NB4 (cell line): Measurements from ENCODE around the gene PNPLA2.

Experiments used
- MAX ChIP-seq: IDR thresholded peaks from 2 replicates; pipeline ENCODE4 v1.6.1; 2011; ENCODE audit warnings: low read depth, low read length
- MYC ChIP-seq: IDR thresholded peaks from 2 replicates; pipeline ENCODE4 v1.6.1; 2011; ENCODE audit warnings: low read depth, low read length
- POLR2A ChIP-seq: IDR thresholded peaks from 2 replicates; pipeline ENCODE4 v1.6.1; 2011; ENCODE audit warnings: mild to moderate bottlenecking; ENCODE audit not compliant: insufficient read length; ENCODE audit errors: extremely low read depth
- TF ChIP-seq, protein P1 (sequence below): IDR thresholded peaks from one replicate; pipeline ENCODE4 v1.5.1; 2012; ENCODE audit warnings: low read depth, low read length

- TF ChIP-seq, protein P1, sequence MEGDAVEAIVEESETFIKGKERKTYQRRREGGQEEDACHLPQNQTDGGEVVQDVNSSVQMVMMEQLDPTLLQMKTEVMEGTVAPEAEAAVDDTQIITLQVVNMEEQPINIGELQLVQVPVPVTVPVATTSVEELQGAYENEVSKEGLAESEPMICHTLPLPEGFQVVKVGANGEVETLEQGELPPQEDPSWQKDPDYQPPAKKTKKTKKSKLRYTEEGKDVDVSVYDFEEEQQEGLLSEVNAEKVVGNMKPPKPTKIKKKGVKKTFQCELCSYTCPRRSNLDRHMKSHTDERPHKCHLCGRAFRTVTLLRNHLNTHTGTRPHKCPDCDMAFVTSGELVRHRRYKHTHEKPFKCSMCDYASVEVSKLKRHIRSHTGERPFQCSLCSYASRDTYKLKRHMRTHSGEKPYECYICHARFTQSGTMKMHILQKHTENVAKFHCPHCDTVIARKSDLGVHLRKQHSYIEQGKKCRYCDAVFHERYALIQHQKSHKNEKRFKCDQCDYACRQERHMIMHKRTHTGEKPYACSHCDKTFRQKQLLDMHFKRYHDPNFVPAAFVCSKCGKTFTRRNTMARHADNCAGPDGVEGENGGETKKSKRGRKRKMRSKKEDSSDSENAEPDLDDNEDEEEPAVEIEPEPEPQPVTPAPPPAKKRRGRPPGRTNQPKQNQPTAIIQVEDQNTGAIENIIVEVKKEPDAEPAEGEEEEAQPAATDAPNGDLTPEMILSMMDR, result peak; percentile 47
- TF ChIP-seq POLR2A, result no peak
- TF ChIP-seq MAX, result peak; percentile 48; the same call in 1 of the 2 replicates
- TF ChIP-seq MYC, result peak; percentile 67
These were observed 20.5 kb upstream of the PNPLA2 start, which contains the start of gene SLC25A22 for GRCh38 chr11:798093-798713.
